Urinary bladder (tissue), 4 donors: ENCODE data around the gene ADGRD1. TPM values are rescaled to one million over a fixed set of nuclear protein-coding genes. Genes with fewer than 3 reads are reported as not detected.

ENCODE experiments used
- DNase-seq: peaks from one replicate; pipeline ENCODE4 v3.0.0-alpha.2; 2015; ENCODE audit errors: extremely low spot score
- H3K27ac ChIP-seq: one replicate; pipeline ENCODE4 v1.5.1; 2013; ENCODE audit warnings: low read depth, mild to moderate bottlenecking, moderate library complexity
- H3K36me3 ChIP-seq: one replicate; pipeline ENCODE4 v1.6.1; 2013; ENCODE audit warnings: mild to moderate bottlenecking, moderate library complexity; ENCODE audit not compliant: insufficient read depth
- H3K4me1 ChIP-seq: one replicate; pipeline ENCODE4 v1.6.1; 2013; ENCODE audit warnings: mild to moderate bottlenecking, moderate library complexity; ENCODE audit not compliant: insufficient read depth
- H3K4me3 ChIP-seq: one replicate; pipeline ENCODE4 v1.5.1; 2013; ENCODE audit warnings: low read depth, low read length
- WGBS: extraction: QIAGEN DNeasy Blood & Tissue Kit; methylation state at CpG from one replicate; pipeline ENCODE4 v1.1.7; 2013; 5-methylcytosine and 5-hydroxymethylcytosine counted together
- polyA plus RNA-seq: library from polyadenylated mRNA; stranded (reverse); fragments of 200-250 nt; gene quantifications from one replicate; pipeline ENCODE4 v1.2.3, GENCODE V29; 2013
- total RNA-seq: library from RNA; depleted of rRNA; stranded (reverse); fragments of >200 nt; gene quantifications from one replicate; pipeline ENCODE4 v1.2.3, GENCODE V29; 2014
- donor health status: healthy with polysubstance abuse.
- donor health status: healthy.

ADGRD1 gene
- total and polyA plus RNA-seq, 2 donors: 60.1 to 62.3 TPM

GRCh38 chr12:131027876-131028586 is 74.3 kb downstream of the ADGRD1 start:
- no peak overlapping the region for H3K4me3 ChIP-seq
- H3K4me1 ChIP-seq: no peaks in the 10 kb centered on the region
- WGBS: 88% methylated on average over 20 of the region's 20 CpGs
- no peak overlapping the region for H3K27ac ChIP-seq
- H3K36me3 ChIP-seq: no peaks in the 10 kb centered on the region
- DNase-seq: no peak

- 79% methylated on average over 29 of the region's 29 CpGs for WGBS
- no peak for DNase-seq
- no peak overlapping the region for H3K27ac ChIP-seq
- no peak overlapping the region for H3K4me3 ChIP-seq
- H3K36me3 ChIP-seq: no peaks in the 10 kb centered on the region
- H3K4me1 ChIP-seq: no peaks in the 10 kb centered on the region
Measured at GRCh38 chr12:131028587-131029338, 75.1 kb downstream of the ADGRD1 start.

GRCh38 chr12:131030472-131031328 is 77.0 kb downstream of the ADGRD1 start:
- DNase-seq: no peak
- no peaks in the 10 kb centered on the region for H3K36me3 ChIP-seq
- no peak overlapping the region for H3K4me3 ChIP-seq
- no peak overlapping the region for H3K27ac ChIP-seq
- WGBS: 91% methylated on average over 35 of the region's 35 CpGs
- H3K4me1 ChIP-seq: no peaks in the 10 kb centered on the region

- Histone ChIP-seq H3K27ac (no peak overlapping the region), H3K4me3 (no peak overlapping the region), H3K36me3 (no peaks in the 10 kb centered on the region), H3K4me1 (no peaks in the 10 kb centered on the region)
- WGBS: 86% methylated on average over 28 of the region's 28 CpGs
- no peak for DNase-seq
Measured at GRCh38 chr12:131032082-131032750, 78.5 kb downstream of the ADGRD1 start.

GRCh38 chr12:131033486-131033885 is 79.8 kb downstream of the ADGRD1 start:
- no peak overlapping the region for H3K4me3 ChIP-seq
- H3K4me1 ChIP-seq: no peaks in the 10 kb centered on the region
- no peak for DNase-seq
- 84% methylated on average over 16 of the region's 16 CpGs for WGBS
- H3K36me3 ChIP-seq: no peaks in the 10 kb centered on the region
- no peak overlapping the region for H3K27ac ChIP-seq

GRCh38 chr12:131033886-131034482 is 80.3 kb downstream of the ADGRD1 start:
- no peaks in the 10 kb centered on the region for H3K36me3 ChIP-seq
- WGBS: 93% methylated on average over 30 of the region's 30 CpGs
- no peak overlapping the region for H3K27ac ChIP-seq
- no peak for DNase-seq
- H3K4me3 ChIP-seq: no peak overlapping the region
- H3K4me1 ChIP-seq: no peaks in the 10 kb centered on the region

GRCh38 chr12:131034631-131035244 is 81.0 kb downstream of the ADGRD1 start:
- 70% methylated on average over 15 of the region's 15 CpGs for WGBS

GRCh38 chr12:131035245-131035681 is 81.6 kb downstream of the ADGRD1 start:
- H3K27ac ChIP-seq: no peak overlapping the region
- 67% methylated on average over 18 of the region's 18 CpGs for WGBS
- DNase-seq: no peak

More at GRCh38 chr12:131034631-131035244, 81.0 kb downstream of the ADGRD1 start:
- Histone ChIP-seq H3K27ac (no peak overlapping the region), H3K4me3 (no peak overlapping the region), H3K36me3 (no peaks in the 10 kb centered on the region), H3K4me1 (no peaks in the 10 kb centered on the region)
- no peak for DNase-seq

GRCh38 chr12:131038159-131038558 is 84.5 kb downstream of the ADGRD1 start:
- no peak for DNase-seq
- Histone ChIP-seq H3K36me3 (no peaks in the 10 kb centered on the region), H3K4me3 (no peak overlapping the region), H3K4me1 (no peaks in the 10 kb centered on the region), H3K27ac (no peak overlapping the region)
- 93% methylated on average over 11 of the region's 11 CpGs for WGBS

More at GRCh38 chr12:131035245-131035681, 81.6 kb downstream of the ADGRD1 start:
- no peaks in the 10 kb centered on the region for H3K36me3 ChIP-seq
- H3K4me3 ChIP-seq: no peak overlapping the region
- no peaks in the 10 kb centered on the region for H3K4me1 ChIP-seq

GRCh38 chr12:131038961-131039950 is 85.5 kb downstream of the ADGRD1 start:
- no peaks in the 10 kb centered on the region for H3K36me3 ChIP-seq
- no peak overlapping the region for H3K27ac ChIP-seq
- DNase-seq: no peak
- H3K4me1 ChIP-seq: no peaks in the 10 kb centered on the region
- WGBS: 79% methylated on average over 35 of the region's 35 CpGs
- H3K4me3 ChIP-seq: no peak overlapping the region

GRCh38 chr12:131040491-131040890 is 86.8 kb downstream of the ADGRD1 start:
- 75% methylated on average over 11 of the region's 11 CpGs for WGBS
- DNase-seq: no peak
- Histone ChIP-seq H3K4me3 (no peak overlapping the region), H3K4me1 (no peaks in the 10 kb centered on the region), H3K27ac (no peak overlapping the region), H3K36me3 (no peaks in the 10 kb centered on the region)
